ENCODE data around the gene NUMB.

NUMB gene

DNA sequence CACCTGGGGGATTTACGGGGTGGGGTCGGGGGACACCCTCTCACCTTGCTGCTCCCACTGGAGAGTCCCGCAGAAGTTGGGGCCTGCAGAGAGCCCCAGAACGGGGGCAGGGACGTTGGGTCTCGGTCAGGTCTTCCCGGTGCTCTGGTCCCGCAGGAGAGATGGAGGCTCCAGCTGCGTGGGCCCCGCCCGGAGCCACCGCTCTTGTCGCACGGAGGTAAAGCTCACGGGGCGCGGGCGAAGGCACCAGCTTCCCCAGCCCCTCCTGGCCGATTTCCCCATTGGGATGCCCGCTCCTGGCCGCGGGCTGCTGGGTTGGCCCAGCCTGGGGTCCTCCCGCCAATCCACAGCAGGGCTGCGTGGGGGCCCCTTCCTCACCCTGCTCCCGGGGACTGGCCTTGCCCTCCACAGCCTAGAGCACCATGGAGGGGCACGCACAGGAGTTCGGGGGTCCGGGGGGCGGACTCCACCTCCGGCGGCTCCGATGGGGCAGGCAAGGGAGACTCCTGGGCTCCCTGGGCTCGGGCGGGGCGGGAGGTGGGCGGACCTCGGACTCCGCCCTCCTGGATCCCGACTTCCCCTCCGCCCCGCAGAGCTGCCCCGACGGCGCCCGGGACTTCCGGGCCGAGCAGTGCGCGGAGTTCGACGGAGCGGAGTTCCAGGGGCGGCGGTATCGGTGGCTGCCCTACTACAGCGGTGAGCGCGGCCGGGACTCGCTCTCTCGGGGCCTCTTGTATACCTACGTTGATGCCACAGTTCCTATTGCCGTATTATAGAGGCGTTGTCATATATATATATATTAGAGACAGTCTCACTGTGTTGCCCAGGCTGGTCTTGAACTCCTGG is 212.6 kb downstream of the NUMB start:
- peak in 1 of 2 donors; percentile 16 for DNase-seq (ENCODE audit: low read depth in 2 of 2)

GRCh38 chr14:73244541-73245290 is 213.6 kb downstream of the NUMB start:
- DNase-seq (ENCODE audit: low read depth in 2 of 2): no peak

GRCh38 chr14:73243748-73244147 is 214.6 kb downstream of the NUMB start:
- no peak for DNase-seq (ENCODE audit: low read depth in 2 of 2)

GRCh38 chr14:73243341-73243740 is 215.0 kb downstream of the NUMB start:
- no peak for DNase-seq (ENCODE audit: low read depth in 2 of 2)

DNA sequence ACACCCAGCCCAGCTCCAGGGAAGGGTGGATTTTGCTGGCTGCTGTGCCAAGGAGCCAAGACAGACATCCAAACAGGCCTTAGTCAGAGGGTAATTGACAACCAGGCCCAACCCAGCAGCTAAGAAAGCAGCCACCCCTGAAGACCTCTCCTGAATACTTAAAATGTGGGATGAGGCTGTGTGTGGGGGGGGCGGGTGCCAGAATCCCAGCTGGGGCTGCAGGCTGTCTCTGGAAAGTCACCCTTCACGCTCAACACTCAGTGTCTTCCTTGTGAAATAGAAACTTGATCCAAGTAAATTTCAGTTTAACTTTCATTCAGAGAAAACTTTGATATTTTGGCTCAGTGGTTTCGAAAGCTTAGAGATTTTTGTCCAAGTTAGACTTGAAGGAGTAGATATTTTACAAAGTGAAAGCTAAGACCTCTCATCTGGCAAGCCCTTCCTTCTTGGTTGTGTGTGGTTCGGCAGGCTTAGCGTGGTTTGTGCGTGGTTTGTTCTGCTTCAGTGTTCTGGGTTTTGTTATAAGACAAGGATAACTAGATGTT is 215.9 kb downstream of the NUMB start:
- DNase-seq (ENCODE audit: low read depth in 2 of 2): no peak

GRCh38 chr14:73241481-73242165 is 216.7 kb downstream of the NUMB start:
- no peak for DNase-seq (ENCODE audit: low read depth in 2 of 2)

GRCh38 chr14:73240816-73241480 is 217.4 kb downstream of the NUMB start:
- no peak for DNase-seq (ENCODE audit: low read depth in 2 of 2)

- DNase-seq (ENCODE audit: low read depth in 2 of 2): no peak
These were observed 218.7 kb downstream of the NUMB start for GRCh38 chr14:73239393-73240241.

- DNase-seq (ENCODE audit: low read depth in 2 of 2): no peak
These were observed 219.4 kb downstream of the NUMB start for GRCh38 chr14:73238941-73239340.

GRCh38 chr14:73238424-73238852 is 219.9 kb downstream of the NUMB start:
- no peak for DNase-seq (ENCODE audit: low read depth in 2 of 2)

GRCh38 chr14:73237786-73238423 is 220.4 kb downstream of the NUMB start:
- DNase-seq (ENCODE audit: low read depth in 2 of 2): no peak

DNA sequence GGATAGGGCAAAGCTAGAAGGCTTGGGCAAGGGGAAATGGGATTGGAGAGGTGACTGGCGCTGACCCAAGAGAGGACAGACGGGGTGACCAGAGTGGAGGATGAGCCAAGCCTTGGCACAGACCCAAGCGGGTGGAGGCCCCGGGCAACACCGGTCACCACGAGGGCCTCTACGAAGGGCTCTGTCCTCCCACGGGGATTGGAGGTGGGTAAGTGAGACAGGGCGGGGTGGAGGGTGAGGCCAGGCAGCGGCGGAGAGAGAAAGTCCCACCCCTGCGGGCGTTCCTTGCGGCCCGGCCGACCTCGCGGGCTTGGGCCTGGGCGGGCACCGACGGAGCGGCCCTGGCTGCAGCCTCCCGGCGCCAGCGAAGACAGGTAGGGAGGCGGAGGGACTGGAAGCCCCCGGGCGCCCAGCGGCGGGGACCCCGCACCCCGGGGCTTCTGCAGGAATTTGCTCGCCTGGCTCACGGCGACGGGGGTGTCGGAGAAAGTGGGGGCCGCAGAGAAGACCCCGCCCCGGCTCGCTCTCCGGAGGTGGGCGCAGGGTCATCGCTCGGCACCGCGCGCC is 221.0 kb downstream of the NUMB start, which contains the start of gene PAPLN:
PAPLN (plus strand) TSS at position 288 of the 567 bp plus-strand sequence. CDS start 2,273 bp downstream, outside the sequence.
- no peak for DNase-seq (ENCODE audit: low read depth in 2 of 2)

GRCh38 chr14:73236752-73237218 is 221.6 kb downstream of the NUMB start:
- no peak for DNase-seq (ENCODE audit: low read depth in 2 of 2)

DNA sequence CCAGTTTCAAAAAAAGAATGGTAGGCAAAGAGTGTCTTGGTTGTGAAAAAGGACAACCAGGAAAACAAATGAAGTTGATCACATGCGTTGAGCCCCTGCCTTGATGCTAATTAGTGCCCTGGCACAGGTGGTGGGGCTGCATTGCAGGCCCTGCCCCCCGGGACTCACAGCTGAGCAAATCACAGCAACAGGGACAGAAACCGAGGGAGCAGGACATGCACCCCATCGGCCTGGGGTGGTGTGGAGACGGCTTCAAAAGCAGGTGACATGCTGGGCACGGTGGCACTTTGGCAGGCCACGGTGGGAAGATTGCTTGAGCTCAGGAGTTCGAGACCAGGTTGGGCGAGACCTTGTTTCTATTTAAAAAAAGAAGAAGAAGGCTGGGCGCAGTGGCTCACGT is 222.2 kb downstream of the NUMB start:
- DNase-seq (ENCODE audit: low read depth in 2 of 2): no peak

GRCh38 chr14:73235531-73236155 is 222.7 kb downstream of the NUMB start:
- no peak for DNase-seq (ENCODE audit: low read depth in 2 of 2)

- DNase-seq (ENCODE audit: low read depth in 2 of 2): no peak
These were observed 223.6 kb downstream of the NUMB start for GRCh38 chr14:73234586-73235394.

DNA sequence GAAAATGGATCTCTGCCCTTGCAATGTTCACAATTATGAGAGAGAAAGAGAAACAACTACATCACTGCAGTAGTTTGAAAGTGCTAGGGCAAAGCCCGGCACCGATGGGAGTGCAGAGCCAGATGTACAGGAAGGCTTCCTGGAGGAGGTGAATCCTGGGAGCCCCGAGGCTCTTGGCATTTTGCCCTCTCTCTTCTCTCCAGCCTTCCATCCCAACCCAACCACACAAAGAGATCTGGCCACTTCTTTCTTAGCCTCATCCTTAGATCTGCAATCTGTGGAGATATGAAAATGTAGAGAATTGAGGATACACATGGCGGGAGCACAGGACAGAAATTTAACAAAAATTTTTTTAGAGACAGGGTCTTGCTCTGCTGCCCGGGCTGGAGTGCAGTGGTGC is 224.3 kb downstream of the NUMB start:
- DNase-seq (ENCODE audit: low read depth in 2 of 2): no peak

GRCh38 chr14:73233564-73233963 is 224.8 kb downstream of the NUMB start:
- no peak for DNase-seq (ENCODE audit: low read depth in 2 of 2)
